Effector memory CD4-positive, alpha-beta T cell (primary cell): ENCODE data around the gene EDN1.
"Not testable (repeated sequence)": the region's sequence is repeated elsewhere in the genome, so short reads cannot be mapped to it uniquely, and the experiment has no call there.

Source experiments
- DNase-seq, 3 donors: peaks; one replicate each; pipeline ENCODE4 v3.0.0-alpha.2; 2020
- H3K27ac ChIP-seq: 2 replicates; pipeline ENCODE4 v1.7.0; 2013; ENCODE audit warnings: mild to moderate bottlenecking, low read length, moderate library complexity; ENCODE audit not compliant: insufficient read depth, poor library complexity, severe bottlenecking
- H3K27me3 ChIP-seq: replicated peaks from 2 replicates; pipeline ENCODE4 v1.7.0; 2013; ENCODE audit warnings: mild to moderate bottlenecking, low read length; ENCODE audit not compliant: insufficient read depth, control insufficient read depth, poor library complexity, severe bottlenecking
- H3K36me3 ChIP-seq: 2 replicates; pipeline ENCODE4 v1.7.0; 2013; ENCODE audit warnings: mild to moderate bottlenecking, low read length, moderate library complexity; ENCODE audit not compliant: control insufficient read depth, insufficient read depth
- H3K4me1 ChIP-seq: 2 replicates; pipeline ENCODE4 v1.7.0; 2013; ENCODE audit warnings: low read length, mild to moderate bottlenecking; ENCODE audit not compliant: control insufficient read depth, insufficient read depth, poor library complexity, severe bottlenecking
- H3K4me3 ChIP-seq: 2 replicates; pipeline ENCODE4 v1.7.0; 2013; ENCODE audit warnings: low read length, low read depth, mild to moderate bottlenecking; ENCODE audit not compliant: insufficient read depth, poor library complexity, severe bottlenecking
- H3K9me3 ChIP-seq: 2 replicates; pipeline ENCODE4 v1.7.0; 2013; ENCODE audit warnings: mild to moderate bottlenecking, low read length, moderate library complexity; ENCODE audit not compliant: control insufficient read depth

The EDN1 gene

GRCh38 chr6:12304487-12304886 is 14.3 kb downstream of the EDN1 start:
- H3K27me3 ChIP-seq: no peaks in the 10 kb centered on the region
- H3K4me3 ChIP-seq: no peak overlapping the region
- H3K27ac ChIP-seq: no peak overlapping the region
- no peaks in the 10 kb centered on the region for H3K9me3 ChIP-seq
- no peaks in the 10 kb centered on the region for H3K36me3 ChIP-seq
- no peak for DNase-seq
- no peaks in the 10 kb centered on the region for H3K4me1 ChIP-seq

DNA sequence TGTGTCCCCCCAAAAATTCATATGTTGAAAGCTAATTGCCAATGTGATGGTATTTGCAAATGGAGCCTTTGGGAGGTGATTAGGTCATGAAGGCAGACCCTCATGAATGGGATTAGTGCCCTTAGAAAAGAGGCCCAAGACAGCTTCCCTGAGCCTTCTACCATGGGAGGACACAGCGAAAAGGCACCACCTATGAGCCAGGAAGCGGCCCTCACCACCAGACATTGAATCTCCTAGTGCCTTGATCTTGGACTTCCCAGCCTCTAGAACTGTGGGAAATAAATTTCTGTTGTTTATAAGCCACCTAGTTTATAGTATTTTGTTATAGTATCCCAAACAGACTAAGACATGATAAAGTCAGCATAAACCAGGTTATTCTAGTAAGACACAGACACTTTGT is 18.9 kb downstream of the EDN1 start:
- Histone ChIP-seq H3K36me3 (no peaks in the 10 kb centered on the region), H3K27ac (no peak overlapping the region)
- no peak for DNase-seq

DNA sequence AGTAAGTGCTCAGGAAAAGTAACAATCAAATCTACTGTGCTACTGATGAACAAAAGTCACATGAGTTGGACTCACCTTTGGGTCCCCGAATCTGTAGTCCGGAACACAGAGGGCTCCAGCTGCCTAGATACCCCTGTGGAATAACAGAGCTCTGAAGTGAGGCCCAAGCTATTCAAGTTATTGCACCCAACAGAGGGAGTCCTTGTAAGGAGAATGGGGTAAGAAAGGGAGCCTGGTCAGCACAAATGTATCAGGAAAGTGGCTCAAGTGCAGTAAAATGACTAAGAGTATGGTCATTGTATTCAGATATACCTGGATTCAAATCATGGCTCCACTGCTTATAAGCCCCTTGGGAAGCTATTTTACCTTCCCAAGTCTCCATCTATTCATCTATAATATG is 20.9 kb downstream of the EDN1 start:
- no peak overlapping the region for H3K27ac ChIP-seq
- no peak for DNase-seq
- H3K4me3 ChIP-seq: no peak overlapping the region

More for the DNA sequence above, 18.9 kb downstream of the EDN1 start:
- Histone ChIP-seq H3K27me3 (no peaks in the 10 kb centered on the region), H3K4me1 (no peaks in the 10 kb centered on the region), H3K9me3 (no peaks in the 10 kb centered on the region), H3K4me3 (no peak overlapping the region)

DNA sequence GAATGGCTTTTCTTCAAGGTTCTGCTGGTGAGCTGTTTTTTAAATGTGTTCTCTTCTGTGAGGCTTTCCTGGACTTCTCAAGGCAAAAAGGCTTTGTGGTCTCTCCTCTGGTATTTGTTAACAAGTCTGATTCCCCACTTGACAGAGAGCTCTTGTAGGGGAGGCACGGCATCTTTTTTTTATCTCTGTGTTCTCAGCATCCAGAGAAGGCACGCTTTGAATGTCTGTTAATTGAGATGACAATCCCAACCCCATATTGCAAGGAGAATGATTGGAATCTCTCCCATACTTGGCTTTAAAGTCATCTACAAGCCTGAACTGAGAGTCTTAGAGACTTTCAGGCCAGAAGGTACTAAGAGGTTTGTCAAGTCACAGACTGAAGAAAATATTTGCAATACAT is 22.6 kb downstream of the EDN1 start:
- no peak for DNase-seq
- Histone ChIP-seq H3K27me3 (no peaks in the 10 kb centered on the region), H3K36me3 (no peaks in the 10 kb centered on the region), H3K9me3 (no peaks in the 10 kb centered on the region), H3K4me3 (no peak overlapping the region), H3K27ac (no peak overlapping the region), H3K4me1 (no peaks in the 10 kb centered on the region)

More for the DNA sequence above, 20.9 kb downstream of the EDN1 start:
- H3K9me3 ChIP-seq: no peaks in the 10 kb centered on the region
- no peaks in the 10 kb centered on the region for H3K27me3 ChIP-seq
- H3K36me3 ChIP-seq: no peaks in the 10 kb centered on the region
- no peaks in the 10 kb centered on the region for H3K4me1 ChIP-seq

DNA sequence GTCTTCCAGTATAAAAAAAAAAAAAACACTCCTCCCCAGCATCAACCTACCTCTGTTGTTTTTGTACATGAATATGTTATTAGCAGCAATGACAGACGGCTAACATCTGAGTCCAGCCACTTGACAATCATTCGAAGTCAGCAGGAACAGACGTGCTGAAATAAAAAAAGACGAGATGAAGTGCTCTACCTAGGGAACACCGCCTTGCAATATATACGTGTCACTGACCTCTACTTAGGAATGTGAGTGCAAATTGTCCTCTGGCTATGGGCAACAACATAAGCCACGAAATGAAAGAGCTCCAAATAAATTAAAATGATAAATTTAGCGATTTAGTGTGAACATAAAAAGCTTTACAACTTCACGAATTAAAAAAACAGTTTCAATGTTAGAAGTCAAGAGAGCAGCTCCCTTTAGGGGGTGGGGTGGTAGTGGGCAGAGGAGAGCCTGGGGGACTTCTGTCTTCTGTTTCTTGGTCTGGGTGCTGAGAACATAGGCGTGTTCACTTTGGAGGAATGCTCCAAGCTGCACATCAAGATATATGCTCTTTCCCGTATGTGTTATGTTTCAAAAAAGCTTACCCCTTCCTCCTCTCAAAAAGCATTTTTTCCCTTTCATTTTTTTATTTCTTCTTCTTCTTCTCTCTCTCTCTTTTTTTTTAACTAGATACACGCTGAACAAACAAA is 23.3 kb downstream of the EDN1 start:
- H3K27me3 ChIP-seq: no peaks in the 10 kb centered on the region
- no peaks in the 10 kb centered on the region for H3K4me1 ChIP-seq
- no peak for DNase-seq
- H3K36me3 ChIP-seq: no peaks in the 10 kb centered on the region
- H3K4me3 ChIP-seq: no peak overlapping the region
- no peak overlapping the region for H3K27ac ChIP-seq
- no peaks in the 10 kb centered on the region for H3K9me3 ChIP-seq

DNA sequence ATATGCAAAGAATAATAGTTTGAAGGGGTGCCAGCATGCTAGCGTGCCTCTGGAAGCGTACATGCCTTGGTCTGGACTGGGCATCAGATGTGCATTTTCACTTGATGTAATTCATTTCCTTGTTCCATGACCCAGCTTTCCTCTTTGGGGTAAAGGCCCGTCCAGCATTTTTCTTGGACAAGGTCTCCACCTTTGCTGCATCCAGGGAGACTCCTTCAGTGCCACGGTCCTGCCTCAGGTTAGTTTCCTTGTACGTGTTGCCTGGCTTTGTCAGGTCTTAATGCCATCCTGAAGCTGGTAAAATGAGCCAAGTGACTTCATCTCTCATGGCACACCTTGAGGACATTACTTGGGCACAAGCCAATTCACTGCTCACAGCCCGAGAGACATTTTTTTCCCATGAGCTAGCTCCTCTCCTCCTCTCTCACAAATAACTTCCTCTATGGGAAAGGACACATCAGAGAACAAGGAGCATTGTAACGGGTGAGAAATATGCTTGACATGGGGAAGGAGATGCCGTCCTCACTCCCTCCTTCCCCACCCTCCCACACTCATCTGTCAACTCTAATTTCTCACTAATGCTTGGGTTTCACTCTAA is 23.9 kb downstream of the EDN1 start:
- DNase-seq: no peak
- H3K36me3 ChIP-seq: no peaks in the 10 kb centered on the region
- H3K9me3 ChIP-seq: no peaks in the 10 kb centered on the region
- H3K27ac ChIP-seq: no peak overlapping the region
- no peaks in the 10 kb centered on the region for H3K4me1 ChIP-seq
- H3K27me3 ChIP-seq: no peaks in the 10 kb centered on the region
- no peak overlapping the region for H3K4me3 ChIP-seq

- no peaks in the 10 kb centered on the region for H3K9me3 ChIP-seq
- no peak overlapping the region for H3K27ac ChIP-seq
- no peaks in the 10 kb centered on the region for H3K36me3 ChIP-seq
- DNase-seq: no peak
- H3K4me3 ChIP-seq: no peak overlapping the region
- H3K27me3 ChIP-seq: no peaks in the 10 kb centered on the region
- H3K4me1 ChIP-seq: no peaks in the 10 kb centered on the region
Measured at GRCh38 chr6:12314751-12315150, 24.6 kb downstream of the EDN1 start.

DNA sequence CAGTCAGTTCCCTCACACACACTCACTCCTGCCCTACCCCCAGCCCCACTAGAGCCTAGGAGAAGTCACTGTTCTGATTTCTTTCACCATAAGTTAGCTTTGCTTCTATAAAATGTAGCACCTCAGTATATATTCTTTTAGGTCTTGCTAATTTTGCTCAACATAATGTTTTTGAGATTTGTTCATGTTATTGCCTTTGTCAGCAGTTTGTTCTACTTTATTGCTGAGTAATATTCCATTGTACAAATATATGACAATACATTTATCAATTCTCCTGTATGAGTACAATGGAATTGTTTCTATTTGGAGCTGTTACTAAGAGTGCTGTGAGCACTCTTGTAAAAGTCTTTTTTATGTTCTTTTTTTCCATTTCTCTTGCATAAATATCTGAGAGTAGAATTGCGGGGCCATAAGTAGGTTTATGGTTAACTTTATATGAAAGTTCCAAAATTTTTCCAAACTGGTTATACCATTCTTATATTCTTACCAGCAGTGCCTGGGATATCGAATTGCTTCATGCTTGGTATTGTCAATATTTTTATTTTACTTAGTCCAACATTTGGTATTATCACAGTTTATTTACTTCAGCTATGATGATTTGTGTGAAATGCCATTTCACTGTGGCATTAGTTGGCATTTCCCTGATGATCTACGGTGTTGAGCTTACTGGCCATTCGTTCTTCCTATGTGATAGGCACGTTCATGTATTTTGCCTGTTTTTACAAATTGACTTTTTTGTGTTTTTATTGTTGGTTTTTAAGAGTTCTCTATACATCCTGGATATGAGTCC is 25.3 kb downstream of the EDN1 start:
- H3K36me3 ChIP-seq: no peaks in the 10 kb centered on the region
- H3K4me1 ChIP-seq: no peaks in the 10 kb centered on the region
- H3K27ac ChIP-seq: no peak overlapping the region
- no peaks in the 10 kb centered on the region for H3K9me3 ChIP-seq
- no peak overlapping the region for H3K4me3 ChIP-seq
- no peaks in the 10 kb centered on the region for H3K27me3 ChIP-seq
- no peak for DNase-seq

DNA sequence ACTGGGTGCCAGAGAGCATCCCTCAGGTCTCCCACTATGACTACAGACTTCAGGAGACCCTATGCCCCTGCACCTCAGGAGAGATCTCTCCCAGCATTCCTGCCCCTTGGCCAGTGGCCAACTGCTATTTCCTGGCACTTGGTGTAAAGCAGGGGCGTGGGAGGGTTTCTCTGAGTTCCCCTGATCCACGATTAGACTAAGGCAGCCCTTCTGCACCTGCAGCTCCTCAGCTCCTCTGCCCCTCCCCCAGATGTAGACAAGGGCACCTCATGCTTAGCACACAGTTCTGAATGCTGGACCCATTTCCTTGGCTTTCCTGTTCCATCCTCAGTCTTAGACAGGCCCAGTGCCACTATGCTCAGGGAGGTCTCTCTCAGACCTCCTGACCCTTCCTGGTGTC is 28.6 kb downstream of the EDN1 start:
- Histone ChIP-seq H3K9me3 (no peaks in the 10 kb centered on the region), H3K27me3 (no peaks in the 10 kb centered on the region), H3K36me3 (no peaks in the 10 kb centered on the region), H3K4me3 (no peak overlapping the region), H3K4me1 (no peaks in the 10 kb centered on the region), H3K27ac (no peak overlapping the region)
- no peak for DNase-seq

GRCh38 chr6:12320074-12320473 is 29.9 kb downstream of the EDN1 start:
- not testable (repeated sequence) for H3K9me3 ChIP-seq, H3K36me3 ChIP-seq, H3K4me3 ChIP-seq, DNase-seq, H3K27ac ChIP-seq, H3K4me1 ChIP-seq, H3K27me3 ChIP-seq
